GM19468 (cell line): Measurements from ENCODE around the gene CRYBA2.

Source experiments
- ATAC-seq: cut with Tn5 transposase; IDR thresholded peaks from one replicate; pipeline ENCODE4 v1.9.1; 2021; ENCODE audit warnings: mild to moderate bottlenecking, moderate library complexity, moderate number of reproducible peaks; ENCODE audit not compliant: unreplicated experiment; ENCODE audit errors: extremely low read depth

CRYBA2 gene

DNA sequence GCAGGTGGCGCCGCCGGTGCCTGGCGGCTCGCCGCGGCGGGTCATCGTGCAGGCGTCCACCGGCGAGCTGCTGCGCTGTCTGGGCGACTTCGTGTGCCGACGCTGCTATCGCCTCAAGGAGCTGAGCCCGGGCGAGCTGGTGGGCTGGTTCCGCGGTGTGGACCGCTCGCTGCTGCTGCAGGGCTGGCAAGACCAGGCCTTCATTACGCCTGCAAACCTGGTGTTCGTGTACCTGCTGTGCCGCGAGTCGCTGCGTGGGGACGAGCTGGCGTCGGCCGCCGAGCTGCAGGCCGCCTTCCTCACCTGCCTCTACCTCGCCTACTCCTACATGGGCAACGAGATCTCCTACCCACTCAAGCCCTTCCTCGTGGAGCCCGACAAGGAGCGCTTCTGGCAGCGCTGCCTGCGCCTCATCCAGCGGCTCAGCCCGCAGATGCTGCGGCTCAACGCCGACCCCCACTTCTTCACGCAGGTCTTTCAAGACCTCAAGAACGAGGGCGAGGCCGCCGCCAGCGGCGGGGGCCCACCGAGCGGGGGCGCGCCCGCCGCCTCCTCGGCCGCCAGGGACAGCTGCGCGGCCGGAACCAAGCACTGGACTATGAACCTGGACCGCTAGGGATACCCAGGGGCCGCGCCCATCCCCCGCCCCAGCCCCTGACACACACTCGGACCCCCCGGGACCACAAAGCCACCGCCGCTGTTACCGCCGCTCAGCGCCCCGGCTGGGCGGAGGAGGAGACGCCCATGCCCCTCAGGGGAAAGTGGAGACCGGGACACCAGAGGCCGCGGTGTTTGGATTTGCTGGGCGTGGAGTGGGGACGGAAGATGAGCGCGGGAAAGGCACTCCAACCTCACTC is 32.7 kb downstream of the CRYBA2 start:
- no peak for ATAC-seq

DNA sequence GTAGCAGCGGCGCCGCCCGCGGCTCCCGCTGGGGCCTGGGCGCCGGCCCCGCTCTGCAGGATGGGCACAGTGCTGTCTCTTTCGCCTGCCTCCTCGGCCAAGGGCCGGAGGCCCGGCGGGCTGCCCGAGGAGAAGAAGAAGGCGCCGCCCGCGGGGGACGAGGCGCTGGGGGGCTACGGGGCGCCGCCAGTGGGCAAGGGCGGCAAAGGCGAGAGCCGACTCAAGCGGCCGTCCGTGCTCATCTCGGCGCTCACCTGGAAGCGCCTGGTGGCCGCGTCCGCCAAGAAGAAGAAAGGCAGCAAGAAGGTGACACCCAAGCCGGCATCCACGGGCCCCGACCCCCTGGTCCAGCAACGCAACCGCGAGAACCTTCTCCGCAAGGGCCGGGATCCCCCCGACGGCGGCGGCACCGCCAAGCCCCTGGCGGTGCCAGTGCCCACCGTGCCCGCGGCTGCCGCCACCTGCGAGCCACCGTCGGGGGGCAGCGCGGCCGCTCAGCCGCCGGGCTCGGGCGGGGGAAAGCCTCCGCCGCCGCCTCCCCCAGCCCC is 33.4 kb downstream of the CRYBA2 start:
- ATAC-seq: no peak

DNA sequence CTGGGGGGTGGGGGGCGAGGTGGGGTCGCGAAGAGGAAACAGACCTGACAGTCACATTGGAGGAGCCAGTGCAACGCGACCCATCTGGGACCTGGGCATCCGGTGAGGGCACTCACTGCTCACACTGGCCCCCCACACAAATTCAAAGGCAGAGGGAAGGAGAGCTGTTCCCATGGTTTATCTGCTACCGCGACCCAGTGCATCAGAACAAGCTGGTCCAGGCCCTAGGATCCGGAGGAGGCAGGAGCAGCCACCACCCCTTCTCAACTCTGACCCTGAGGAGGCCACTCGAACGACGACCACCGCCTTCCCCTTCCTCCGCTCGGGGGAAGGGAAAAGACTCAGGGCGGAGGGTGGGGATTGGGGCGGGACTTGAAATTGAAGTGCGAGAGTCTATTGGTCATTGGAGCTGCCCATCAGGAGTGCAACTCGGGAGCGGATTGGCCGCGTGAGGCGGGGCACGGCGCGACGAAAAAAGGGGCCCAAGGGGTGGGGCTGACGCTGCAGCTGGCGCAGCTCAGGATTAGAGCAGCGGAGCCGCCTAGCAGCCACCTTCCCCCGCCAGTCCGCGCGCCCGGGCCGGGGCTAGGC is 34.0 kb downstream of the CRYBA2 start, which contains the start of gene CDK5R2:
Gene CDK5R2, plus strand, starts transcription at position 526 of the 591 bp plus-strand sequence. CDS start 155 bp downstream, outside the sequence.
- peak; percentile 80 for ATAC-seq

DNA sequence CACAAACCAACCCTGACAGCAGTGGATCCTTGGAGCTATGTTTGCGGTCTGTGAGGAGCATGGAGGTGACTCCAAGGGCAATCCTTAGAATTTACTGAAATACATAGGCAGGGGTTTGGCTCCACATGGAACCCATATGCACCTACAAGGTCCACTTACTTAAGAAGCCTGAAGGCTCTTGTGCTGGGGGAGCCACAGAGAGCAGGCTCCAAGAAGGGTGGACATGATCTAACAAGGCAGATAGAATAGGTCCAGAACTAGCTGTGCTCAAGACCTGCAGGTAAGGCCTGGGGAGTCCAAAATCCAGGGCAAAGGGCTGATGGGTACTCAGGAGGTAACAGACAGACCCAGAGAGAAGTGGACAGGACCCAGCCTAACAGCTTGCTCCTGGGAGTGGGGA is 34.9 kb downstream of the CRYBA2 start:
- no peak for ATAC-seq

DNA sequence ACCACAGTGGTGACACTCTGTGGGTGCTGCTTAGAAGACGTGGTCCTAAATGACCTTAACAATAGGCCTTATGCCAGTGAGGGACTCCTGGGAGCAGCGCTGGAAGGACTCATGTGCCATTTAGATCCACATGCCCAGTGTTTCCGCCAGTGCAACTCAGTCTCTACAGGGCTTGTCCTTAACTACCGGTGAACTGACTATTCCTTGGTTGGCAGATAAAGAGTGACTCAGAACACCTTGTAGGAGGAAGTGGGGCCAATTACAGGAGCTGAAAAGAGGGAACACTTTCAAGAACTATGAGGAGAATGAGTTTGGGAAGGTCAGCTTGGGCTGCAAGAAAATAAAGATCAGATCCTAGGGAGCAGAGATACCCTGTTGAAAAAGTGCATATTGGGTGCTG is 35.6 kb downstream of the CRYBA2 start:
- no peak for ATAC-seq

DNA sequence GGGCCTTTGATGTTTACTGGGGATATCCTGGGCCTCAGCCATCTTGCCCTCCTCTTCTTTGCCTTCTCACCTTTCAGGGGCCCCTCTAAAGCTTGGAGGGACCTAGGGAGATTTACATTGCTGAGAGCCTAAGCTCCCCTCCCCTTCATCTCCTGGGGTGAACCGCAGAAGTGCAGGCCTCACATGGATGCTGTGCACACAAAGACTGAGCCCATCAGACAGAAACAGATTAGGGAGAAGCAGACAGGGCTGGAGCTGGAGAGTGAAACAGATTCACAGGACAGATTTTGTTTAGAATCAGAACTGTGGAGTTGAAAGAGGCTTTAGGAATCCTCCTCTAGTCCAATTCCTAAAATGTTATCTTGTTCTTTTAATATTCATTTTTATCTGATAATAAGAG is 37.2 kb downstream of the CRYBA2 start:
- no peak for ATAC-seq

DNA sequence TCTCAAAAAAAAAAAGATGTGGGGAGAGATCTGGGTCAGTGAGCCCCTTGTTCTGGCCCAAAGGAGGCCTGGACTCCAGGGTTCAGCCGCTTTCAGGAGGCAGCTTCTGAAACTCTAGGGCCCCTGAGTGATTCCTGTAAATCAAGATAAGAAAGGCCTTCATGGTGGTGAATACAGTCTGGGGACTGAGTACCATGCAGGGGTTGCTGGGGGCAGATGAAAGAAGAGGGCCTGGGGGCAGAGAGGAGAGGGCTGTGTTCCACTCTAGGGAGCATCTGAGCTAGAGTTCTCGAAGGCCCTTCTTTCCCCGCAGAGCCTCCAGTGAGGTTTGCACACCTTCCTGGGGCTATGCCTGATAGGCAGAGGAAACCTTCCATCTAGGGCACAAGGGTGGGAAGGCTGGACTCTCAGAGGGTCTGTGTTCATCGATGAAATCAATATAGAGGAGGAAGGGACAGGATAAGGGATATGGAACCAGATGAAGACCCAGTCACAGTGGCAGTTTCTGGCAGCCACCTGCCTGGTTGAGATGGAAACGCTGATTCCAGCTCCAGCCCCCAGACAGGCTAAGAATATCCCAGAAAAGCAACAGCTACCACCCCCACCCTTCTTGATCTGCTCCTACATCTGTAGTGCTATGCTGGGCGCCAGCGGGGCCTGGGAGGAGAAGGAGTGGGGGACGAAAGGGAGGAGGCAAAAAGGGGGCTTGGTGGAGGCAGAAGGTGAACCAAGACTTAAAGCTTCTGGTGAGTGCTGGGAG is 38.5 kb downstream of the CRYBA2 start:
- ATAC-seq: no peak

DNA sequence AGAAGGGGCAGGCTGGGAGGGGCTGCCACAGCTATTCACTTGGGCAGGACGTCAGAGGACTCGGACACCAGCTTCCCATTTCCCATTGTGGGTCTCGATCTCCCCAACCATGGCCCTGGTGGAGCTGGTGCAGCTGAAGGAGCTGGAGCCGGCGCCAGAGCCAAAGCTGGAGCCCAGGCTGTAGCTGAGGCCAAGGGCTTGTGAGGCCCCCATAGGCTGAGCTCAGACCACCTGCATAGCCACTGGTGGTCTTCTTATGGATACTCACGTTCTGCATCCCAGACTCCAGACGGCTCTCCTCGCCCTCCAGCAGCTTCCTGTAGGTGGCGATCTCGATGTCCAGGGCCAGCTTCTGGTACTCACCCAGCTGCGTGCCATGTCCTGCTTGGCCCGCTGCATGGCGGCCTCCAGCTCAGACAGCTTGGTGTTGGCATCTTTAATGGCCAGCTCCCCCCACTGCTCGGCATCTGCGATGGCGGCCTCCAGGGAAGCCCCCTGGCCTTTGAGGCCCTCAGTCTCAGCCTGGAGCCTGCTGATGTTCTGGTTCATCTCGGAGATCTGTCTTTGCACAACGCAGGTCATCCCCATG is 39.8 kb downstream of the CRYBA2 start:
- no peak for ATAC-seq

DNA sequence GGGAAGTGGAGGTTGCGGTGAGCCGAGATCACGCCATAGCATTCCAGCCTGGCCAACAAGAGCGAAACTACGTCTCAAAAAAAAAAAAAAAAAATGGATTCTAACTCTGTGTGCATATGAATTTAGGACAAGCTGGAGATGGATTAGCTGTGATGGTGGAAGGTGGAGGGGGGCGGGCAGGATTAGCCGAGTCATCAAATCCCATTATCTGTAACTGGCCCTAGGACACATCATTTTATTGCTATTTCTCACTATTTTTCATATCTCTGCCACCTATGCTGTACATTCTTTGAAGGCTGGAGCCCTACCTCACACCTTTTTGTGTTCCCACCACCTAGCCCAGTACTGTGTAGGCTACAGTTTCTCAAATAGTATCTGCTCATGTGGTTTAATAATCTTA is 41.1 kb downstream of the CRYBA2 start:
- ATAC-seq: no peak

DNA sequence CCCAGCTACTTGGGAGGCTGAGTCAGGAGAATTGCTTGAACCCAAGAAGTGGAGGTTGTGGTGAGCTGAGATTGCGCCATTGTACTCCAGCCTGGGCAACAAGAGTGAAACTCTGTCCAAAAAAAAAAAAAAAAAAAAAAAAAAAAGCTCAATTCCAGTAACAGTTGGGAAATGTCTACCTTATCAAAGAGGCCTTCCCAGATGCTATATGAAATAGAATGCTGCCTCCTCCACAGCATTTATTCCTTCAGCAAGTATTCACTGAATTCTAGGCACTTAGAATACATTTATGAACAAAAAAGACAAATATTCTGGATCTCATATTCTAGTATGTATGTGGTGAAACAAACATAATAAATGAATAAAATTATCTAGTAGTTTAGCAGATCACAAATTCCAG is 46.6 kb downstream of the CRYBA2 start:
- ATAC-seq: no peak

DNA sequence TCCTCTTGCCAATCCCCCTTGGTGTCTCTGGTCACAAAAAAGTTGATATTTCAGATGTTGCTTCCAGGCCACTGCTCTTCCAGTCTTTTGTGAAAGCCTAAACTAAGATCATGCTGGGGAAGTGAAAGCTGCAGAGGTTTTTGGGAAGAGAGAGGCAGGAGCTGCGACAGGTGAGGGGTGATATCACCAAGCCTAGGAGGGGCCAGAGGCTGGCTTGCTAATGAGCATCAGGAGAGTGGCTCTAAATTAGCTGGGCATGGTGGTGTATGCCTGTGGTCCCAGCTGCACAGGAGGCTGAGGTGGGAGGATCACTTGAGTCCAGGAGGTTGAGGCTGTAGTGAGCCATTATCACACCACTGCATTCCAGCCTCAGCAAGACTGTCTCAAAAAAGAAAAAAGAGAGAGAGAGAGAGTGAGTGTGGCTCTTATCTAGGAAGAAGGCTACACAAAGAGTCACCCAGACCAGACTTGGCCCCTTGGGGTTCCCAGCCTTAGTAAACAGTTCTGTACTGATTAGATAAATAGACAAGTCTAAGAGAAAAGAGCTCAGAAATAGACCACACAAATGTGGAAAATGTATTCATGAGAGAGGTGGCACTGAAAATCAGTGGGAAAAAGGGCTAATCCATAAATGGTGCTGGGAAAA is 48.3 kb downstream of the CRYBA2 start:
- no peak for ATAC-seq
